Stimulated activated CD4-positive, alpha-beta T cell treated with anti-CD3 and anti-CD28 coated beads, TNF-alpha, amount 100 ng/mL, for 24 hours (primary cell): ENCODE measurements around the gene MANBA.
A peak's percentile ranks its signal among the peaks of the same experiment; 100 is the strongest.
"Not testable (repeated sequence)": the region's sequence is repeated elsewhere in the genome, so short reads cannot be mapped to it uniquely, and the experiment has no call there.

Experiments
- DNase-seq, 3 experiments: peaks; one replicate each; pipeline ENCODE4 v3.0.0-alpha.2; 2020; ENCODE audit warnings: low read depth in 3 of 3

MANBA gene

GRCh38 chr4:102619776-102620631 lies 140.8 kb downstream of the MANBA start:
- DNase-seq = not testable (repeated sequence)

GRCh38 chr4:102619021-102619420 lies 141.7 kb downstream of the MANBA start:
- DNase-seq = not testable (repeated sequence)

GRCh38 chr4:102616636-102617035 lies 144.1 kb downstream of the MANBA start:
- DNase-seq = no peak

- no peak for DNase-seq
Measured at GRCh38 chr4:102614801-102615200, 146.0 kb downstream of the MANBA start.

- peak in 1 of 3 experiments; percentile 26 for DNase-seq
Measured at GRCh38 chr4:102612824-102613366, 147.9 kb downstream of the MANBA start.

GRCh38 chr4:102612210-102612609 lies 148.6 kb downstream of the MANBA start:
- DNase-seq = no peak

- DNase-seq = no peak
Measured at GRCh38 chr4:102610476-102610875, 150.3 kb downstream of the MANBA start.

GRCh38 chr4:102610007-102610406 lies 150.8 kb downstream of the MANBA start:
- DNase-seq = no peak

- no peak for DNase-seq
Measured at GRCh38 chr4:102608190-102608589, 152.6 kb downstream of the MANBA start.

GRCh38 chr4:102606846-102607450 lies 153.8 kb downstream of the MANBA start:
- DNase-seq = no peak

GRCh38 chr4:102606261-102606660 lies 154.5 kb downstream of the MANBA start:
- DNase-seq = no peak

- no peak for DNase-seq
Measured at GRCh38 chr4:102604222-102604940, 156.4 kb downstream of the MANBA start.

- no peak for DNase-seq
Measured at GRCh38 chr4:102601586-102602227, 159.1 kb downstream of the MANBA start.

- no peak for DNase-seq
Measured at GRCh38 chr4:102600689-102601088, 160.1 kb downstream of the MANBA start.

GRCh38 chr4:102599886-102600285 lies 160.9 kb downstream of the MANBA start:
- no peak for DNase-seq

GRCh38 chr4:102599455-102599854 lies 161.3 kb downstream of the MANBA start:
- no peak for DNase-seq

- DNase-seq = peak in 1 of 3 experiments; percentile 21
Measured at GRCh38 chr4:102598762-102599374, 161.9 kb downstream of the MANBA start.

- DNase-seq = no peak
Measured at GRCh38 chr4:102598086-102598761, 162.5 kb downstream of the MANBA start.

GRCh38 chr4:102596532-102596931 lies 164.2 kb downstream of the MANBA start:
- no peak for DNase-seq

GRCh38 chr4:102594000-102594399 lies 166.8 kb downstream of the MANBA start:
- no peak for DNase-seq

GRCh38 chr4:102593147-102593546 lies 167.6 kb downstream of the MANBA start:
- no peak for DNase-seq
